HG02610 (cell line): Measurements from ENCODE around the gene LHX6.
A peak's percentile ranks its signal among the peaks of the same experiment; 100 is the strongest.

Source experiments
- ATAC-seq: cut with Tn5 transposase; IDR thresholded peaks from one replicate; pipeline ENCODE4 v1.9.1; 2021; ENCODE audit warnings: mild to moderate bottlenecking, moderate library complexity; ENCODE audit not compliant: unreplicated experiment

The LHX6 gene

DNA sequence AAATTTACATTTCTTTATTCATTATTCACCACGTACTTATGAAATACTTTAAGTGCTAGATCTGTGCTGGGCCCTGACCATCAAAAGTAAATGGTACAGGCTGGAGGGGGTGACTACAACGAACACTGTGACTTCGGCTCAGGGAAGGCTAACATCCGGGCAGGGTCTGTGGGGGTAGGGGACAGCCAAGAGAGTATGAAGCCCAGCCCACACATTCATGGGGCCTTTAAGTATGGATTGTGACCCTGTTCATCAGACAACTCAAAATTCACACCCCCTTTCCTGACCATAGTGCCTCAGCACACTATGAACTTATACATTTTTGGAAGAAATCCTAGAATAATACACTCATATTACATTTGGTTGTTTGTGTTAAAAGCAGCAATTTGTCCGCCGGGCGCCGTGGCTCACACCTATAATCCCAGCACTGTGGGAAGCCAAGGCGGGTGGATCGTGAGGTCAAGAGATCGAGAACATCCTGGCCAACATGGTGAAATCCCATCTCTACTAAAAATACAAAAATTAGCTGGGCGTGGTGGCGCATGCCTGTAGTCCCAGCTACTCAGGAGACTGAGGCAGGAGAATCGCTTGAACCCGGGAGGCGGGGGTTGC, 35.7 kb downstream of the LHX6 start:
- no peak for ATAC-seq

DNA sequence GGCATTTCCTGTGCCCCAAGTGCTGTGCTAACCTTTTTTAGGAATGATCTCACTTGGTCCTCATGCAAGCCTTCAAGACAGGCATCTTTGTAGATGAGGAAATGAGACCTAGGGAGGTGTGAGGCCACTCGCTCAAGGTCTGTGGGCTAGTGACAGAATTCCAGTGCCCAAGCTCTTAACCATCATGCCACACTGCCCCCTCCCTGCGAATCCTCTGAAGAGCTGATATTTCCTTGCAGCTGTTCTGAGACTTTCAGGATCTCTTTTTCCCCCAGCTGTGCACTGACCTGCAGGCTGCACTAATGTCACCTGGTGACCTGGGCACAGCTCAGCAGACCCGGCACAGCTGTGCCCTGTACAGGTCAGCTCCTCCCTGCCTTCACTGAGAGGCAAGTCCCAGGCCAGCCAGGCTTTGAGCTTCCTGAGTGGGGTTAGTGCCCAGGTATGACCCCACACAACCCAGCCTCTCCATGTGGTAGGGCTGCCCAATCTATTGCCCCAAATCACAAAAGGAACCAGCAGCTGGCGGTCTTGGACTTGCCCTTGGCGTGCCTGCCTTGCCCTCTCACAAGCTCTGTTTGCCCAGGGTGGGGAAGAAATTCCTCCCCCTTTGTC, 36.4 kb downstream of the LHX6 start:
- no peak for ATAC-seq

DNA sequence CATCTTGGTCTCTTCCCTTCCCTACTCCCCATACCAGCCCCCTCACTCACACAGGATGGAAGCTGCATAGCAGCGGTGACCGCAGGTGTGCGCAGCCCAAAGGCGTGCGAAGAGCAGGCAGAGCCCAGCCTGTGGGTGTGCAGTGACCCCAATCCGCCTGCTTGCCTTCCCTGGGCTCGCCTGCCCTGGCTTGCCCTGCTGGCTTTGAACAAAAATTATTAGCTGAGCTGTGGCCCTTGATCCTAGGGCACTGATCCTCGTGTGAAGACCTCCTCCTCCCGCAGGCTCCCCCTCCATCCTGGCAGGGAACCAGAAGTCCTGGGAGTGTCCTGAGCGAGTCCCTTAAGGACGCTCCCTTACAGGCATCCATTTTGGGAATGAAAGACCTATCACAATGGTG, 37.2 kb downstream of the LHX6 start:
- ATAC-seq: no peak

DNA sequence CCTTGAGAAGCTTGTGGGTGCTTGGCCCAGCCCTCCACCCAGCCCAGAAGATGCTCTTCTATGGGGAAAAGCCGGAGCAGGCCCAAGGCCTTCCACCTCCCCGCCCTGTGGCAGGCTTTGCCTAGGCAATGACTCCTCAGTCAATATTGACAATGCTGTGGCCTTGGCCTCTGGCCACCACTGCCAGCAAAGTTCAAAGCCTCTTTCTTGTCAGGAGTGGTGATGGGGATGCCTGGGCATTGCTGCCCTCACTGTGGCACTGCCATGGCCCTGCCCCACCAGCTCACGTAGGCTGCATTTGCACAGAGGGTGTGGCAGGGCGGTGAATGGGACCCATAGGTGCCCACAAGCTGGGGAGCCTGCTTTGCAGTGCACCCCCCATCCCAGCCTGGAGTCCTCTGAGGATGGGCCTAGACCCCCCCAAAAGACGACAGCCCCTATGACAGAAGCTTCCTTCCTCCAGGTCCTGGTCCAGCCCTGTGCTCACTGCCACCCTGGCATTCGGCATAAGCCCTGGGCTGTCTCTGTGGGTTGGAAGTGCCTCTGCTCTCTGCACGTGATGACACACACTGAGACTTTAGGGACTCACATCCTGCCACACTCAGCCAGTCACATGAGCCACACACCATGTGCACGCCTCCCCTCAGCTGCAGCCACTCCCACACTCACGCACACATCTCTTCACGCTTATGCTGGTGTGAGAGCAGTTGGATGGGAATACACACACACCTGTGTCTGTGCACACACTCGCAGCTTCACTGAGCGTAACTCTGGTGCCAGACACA, 38.0 kb downstream of the LHX6 start:
- ATAC-seq: no peak

DNA sequence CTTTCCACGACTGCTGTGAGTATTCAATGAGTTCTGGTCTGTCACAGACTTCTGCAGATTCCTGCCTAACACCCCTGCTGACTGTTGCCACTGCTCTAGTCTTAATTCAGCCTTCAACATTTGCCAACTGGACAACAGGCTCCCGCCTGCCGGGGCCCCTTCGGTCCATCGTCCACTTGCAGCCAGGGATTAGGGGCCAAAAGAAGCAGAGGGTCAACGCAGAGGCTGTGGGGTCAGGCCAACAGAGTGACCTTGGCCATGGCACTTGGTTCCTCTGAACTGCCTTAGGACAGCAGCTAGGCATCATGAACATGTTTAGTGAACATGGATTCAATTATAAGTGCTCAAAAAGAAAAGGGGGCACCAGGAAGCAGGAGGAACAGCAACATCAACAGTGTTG, 40.4 kb downstream of the LHX6 start:
- ATAC-seq: no peak

DNA sequence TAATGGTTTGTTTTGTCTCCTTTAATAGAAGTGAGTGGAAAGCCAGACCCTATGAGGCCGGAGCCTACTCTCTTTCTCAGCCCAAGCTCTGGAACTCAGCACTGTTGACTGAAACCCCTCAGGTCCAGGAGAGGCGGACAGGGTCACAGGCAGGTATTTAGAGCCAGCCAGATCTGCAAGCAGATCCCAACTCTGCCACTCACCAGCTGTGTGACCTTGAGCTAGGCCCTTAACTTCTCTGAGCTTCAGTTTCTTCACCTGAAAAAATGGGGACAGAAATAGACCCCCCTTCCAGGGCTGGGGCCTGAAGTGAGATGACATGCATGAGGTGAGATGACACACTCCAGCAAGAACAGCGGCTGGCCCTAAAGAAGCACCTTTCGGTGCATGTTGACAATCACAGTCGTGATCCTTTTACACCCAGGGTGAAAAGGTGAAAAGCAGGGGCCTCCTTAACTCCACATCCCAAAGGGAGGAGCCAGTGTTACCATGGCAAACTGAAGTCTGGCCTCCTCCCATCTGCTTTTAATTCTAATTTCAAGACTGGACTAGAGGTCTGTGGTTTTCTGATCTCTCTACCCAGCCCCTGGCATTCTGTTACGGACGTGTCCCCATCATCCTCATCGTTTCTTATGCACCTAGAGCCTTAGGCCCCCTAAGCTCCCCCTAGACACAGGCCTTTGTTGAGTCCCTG, 41.8 kb downstream of the LHX6 start:
- ATAC-seq: no peak

DNA sequence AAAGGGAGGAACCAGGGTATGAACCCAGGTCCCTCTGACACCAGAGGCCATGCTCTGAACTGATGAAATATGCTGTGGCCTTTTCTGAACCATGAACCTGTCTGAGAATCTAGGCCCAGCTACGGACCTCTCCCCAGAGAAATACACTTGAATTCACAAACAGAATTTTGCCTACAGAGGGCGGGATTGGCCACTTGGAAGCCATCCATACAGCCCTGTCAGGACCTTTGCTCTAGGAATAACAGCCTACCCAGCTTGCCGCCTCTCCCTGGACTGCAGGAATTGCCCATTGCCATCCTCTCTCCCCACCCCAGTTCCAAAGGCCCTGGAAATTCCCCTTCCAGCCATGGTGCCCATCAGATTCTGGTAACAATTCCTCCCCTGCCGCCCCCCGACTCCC, 42.5 kb downstream of the LHX6 start:
- no peak for ATAC-seq

DNA sequence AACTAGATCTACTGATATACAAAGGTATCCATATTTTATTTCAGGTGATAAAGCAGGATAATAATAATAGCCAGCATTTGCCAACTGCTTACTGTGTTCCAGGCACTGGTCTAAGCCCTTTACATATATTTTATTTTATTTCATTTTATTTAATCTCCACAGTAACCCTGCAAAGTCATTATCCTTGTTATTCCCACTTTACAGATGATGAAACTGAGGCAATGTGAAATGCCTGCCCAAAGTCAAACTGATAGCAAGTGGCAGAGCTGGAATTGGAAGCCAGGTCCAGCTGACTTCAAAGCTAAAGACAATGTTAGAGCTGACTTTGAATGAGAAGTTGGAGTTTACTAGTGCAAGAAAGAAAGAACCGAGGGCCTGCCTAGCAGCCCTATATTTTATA, 44.2 kb downstream of the LHX6 start:
- ATAC-seq: no peak

DNA sequence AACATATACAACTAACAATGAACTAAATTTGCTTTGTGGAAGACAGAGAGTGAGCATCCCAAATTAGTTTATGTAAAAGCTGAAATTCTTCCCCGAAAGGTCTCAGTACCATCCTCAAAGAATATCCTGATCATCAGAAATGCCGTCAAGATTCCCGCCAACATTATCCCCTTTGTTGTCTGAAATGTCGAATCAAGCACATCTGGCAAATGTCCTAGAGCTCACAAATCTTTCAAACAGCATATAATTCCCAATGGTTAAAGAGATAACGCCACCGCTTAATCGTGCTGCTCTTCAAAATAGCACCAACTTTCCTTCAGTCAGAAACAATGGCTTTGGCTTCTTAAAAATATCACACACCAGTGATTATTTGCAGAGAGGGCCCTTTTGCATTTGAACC, 45.3 kb downstream of the LHX6 start:
- no peak for ATAC-seq

DNA sequence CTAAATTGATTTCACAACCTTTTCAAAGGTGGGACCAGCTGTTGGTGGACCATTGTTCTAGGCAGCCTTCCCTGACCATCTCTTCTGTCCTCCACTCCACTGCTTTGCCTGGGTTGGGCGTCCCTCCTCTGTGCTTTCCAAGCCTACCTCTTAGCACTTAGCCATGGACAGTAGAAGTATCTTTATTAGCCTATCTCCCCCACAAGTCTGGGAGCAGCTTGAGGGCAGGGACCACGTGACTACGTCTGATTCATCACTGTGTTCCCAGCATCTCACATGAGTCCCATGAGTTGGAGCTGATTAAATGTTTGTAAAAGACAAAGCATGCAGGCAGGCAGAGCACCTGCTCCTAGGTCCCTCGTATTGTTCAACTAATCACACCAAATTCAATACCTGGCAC, 48.1 kb downstream of the LHX6 start:
- ATAC-seq: no peak

DNA sequence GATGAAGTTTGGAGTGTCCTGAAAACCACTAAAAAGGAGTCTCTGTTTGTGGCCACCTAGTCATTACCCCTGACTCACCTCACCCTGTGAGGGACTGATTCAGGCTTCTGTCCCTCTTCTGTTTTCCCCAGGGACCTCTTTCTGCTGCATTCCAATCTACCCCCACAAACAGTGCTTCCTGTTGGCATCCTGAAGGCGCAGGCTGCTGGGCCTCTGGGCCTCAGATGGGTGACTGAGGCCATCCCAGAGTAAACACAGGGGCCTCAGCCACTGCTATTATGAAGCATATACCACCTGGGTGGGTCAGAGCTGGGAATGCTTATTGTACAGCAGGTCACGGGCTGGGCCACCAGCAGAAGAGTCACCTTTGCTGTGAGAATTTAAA, 49.1 kb downstream of the LHX6 start:
- no peak for ATAC-seq

DNA sequence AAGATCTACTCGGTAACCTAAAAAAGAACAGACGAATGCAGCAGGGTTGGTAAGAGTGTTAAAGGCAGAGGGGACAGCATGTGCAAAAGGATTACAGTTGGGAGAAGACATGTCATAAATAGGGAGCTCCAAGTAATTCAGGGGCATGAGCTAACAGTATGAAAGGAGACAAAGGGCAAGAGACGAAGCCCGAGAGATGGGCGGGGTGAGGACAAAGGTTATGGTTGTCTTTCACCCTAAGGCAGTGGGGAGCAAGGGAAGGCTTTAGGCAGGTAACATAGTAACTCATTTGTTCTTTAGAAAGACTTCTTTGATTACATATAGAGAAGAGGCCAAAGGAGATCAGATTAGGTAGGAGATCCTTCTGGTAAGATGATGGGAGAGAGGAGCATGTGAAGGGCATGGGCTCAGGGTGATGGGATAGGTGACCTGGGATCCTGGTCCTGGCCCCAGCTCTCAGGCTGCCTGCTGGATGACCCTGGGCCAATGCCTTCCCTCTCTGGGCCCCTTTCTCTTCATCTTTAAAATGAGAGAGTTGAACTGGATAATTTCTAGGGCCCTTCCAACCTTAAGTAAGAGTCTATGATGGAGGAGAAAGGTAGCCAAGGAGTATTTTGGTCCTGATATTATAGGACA, 49.6 kb downstream of the LHX6 start:
- ATAC-seq: no peak

DNA sequence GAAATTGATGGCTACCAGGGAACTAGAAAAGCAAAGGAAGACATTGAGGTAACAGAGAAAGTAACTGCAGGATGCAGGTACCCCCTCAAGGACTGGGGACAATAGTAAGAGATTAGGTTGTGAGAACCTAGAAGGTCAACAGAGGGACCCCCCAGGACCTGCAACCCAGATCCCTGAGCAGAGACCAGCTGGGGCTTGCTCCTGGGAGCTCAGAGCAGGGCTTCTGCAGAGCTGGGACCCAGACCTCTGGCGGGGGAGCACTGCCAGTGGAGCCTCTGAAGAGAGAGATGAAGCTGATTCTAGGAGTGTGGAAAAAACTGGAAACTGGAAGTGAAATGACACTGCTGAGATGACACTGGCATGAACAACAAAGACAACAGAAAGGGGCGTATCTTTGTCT, 51.8 kb downstream of the LHX6 start:
- ATAC-seq: no peak

DNA sequence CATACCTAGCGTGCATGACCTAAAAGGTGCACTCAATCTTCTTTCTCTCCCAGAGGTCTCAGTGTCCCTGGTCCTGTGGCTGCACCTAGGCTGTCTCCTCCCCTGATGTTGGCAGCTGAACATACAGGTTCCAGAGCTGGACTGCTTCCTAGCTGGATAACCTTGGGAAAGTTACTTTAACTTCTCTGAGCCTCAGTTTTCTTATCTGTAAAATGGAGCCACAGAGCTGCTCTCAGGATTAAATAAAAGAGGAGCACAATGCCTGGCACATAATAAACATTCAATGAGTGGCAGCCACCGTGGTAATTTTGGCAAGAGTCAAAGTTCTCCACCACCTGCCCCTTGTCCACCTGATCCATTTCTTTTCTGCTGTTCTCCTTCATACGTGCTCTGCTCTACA, 55.1 kb downstream of the LHX6 start:
- ATAC-seq: no peak

DNA sequence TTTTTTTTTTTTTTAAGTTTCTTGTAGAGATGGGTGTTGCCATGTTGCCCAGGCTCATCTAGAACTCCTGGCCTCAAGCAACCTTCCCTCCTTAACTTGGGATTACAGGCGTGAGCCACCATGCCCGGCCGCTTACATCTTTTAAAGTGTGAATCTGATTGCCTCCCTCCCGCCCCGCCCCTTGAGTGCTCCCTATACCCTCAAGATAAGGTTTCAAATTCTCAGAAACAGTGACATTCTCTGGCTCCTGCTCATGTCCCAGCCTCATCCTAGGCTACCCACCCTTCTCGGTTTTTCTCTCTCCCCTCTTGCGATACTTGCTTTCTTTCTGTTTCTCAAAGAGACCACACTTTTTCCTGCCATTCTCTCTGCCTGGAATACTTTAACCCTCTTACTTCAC, 56.6 kb downstream of the LHX6 start:
- ATAC-seq: no peak

DNA sequence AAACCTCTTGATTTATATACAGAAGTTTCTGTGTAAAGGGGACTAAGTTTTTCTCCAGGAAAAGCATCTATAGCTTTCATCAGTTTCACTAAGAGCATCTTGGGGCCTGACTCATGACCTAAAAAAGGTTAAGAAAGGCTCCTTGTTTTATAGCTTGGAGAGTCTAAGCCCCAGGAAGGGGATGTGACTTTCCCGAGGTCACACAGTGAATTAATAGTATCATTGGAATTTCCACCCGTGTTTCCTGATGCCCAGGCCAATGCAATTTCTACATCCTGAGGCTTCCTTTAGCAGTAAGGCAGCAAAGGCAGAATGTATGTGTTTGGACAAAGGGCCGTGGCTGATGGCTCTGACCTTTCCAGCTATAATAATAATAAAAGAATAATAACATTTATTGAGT, 60.4 kb downstream of the LHX6 start:
- ATAC-seq: no peak

DNA sequence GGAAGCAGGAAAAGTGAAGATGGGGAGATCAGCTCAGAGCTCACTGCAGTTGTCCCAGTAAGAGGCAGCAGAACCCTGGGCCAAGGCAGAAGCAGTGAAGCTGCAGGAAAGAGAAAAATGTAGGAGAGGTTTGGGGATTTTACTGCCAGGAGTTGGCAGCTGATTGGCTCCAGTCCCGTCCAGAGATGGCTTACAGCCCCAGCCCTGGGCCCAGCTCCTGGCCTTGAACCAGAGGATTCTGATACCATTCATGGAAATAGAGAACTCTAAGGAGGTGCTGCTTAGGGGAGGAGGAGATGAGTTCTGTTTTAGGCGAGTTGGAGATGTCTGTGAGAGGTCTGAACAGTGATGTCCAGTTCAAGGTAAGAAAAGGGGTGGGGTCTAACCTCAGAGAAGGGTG, 64.5 kb downstream of the LHX6 start:
- ATAC-seq: no peak

DNA sequence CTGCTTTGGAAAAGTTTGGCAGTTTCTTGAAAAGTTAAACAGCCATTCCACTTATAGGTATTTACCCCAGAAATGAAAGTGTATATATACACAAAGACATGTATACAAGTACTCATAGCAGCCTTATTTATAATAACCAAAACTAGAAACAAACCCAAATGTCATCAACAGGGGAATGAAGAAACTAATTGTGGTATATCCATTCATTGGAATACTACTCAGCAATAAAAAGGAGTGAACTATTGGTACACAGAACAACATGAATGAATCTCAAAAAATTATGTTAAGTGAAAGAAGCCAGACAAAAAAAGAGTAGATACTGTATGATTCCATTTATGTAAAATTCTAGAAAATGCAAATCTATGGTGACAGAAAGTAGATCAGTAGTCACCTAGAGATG, 66.3 kb downstream of the LHX6 start:
- no peak for ATAC-seq

DNA sequence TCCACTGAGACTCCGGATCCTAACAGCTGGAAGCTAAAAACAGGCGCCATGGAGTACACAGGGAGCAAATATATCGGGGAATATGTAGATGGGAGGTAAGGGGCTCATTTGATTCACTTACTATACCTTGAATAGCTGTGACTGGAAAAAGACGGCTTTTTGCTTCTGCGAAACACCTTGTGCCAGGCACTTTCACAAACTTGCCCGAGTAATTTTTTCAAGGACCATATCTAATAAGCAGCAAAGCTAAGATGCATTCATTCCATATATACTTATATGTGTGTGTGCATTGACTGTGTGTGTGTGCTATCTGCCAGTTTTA, 68.9 kb downstream of the LHX6 start:
- no peak for ATAC-seq

DNA sequence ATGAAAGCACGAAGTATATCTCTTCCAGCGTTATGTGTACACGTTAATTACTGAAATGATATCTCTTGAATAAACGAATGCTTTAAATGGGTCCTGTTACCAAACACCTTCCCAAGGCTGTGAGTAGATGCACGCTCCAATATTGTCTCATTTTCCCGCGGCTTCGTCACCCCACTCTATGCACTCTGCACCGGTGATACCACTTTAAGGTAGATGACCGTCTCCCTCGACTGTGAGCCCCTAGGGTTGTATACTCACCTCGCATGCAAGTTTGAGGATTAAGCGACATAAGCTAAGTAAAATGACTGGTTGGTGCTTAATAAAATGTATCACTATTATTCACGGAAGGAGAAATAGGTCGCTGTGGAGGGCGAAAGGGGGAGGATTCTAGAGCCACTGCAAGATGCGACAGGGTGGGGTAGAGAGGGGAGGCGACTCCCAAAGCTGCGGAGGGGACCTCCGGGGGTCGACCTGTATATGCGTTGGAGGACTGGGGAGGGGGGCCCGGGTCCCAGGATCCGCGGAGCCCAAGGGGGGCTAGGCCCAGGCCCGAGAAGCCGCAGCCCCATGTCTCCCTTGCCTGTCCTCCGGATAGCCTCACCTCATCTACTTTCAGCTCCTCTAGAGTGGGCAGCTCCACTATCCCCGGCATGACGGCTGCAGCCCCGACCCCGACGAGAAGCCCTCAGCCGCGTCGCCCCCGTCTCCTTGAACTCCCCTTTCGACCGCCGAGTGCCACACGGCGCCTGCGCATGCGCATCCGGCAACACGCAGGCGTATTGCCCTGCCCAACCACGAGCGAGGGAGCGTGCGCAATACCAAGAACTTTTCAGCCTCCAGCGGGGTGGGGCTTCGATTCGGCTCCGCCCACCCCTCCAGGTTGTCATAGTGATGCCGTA, 69.5 kb downstream of the LHX6 start, which contains the start of the genes MORN5 and NDUFA8:
Gene MORN5, plus strand, starts transcription at position 883 of the 899 bp plus-strand sequence. CDS start 65 bp downstream, outside the sequence.
Gene NDUFA8, minus strand, starts transcription at position 754 of the 899 bp plus-strand sequence. Its CDS starts 102 bp downstream, at position 652.
- ATAC-seq: peak; percentile 98
